Fibroblast of skin of left quadriceps (primary cell): Measurements from ENCODE around the gene ERN2.
A peak's percentile ranks its signal among the peaks of the same experiment; 100 is the strongest.

Experiments
- DNase-seq, 2 experiments: peaks; one replicate each; pipeline ENCODE4 v3.0.0-alpha.2; 2013; ENCODE audit warnings: low read depth in 2 of 2

ERN2 gene

GRCh38 chr16:23640931-23641765 is 71.9 kb downstream of the ERN2 start, which contains the start of the genes DCTN5 and PALB2:
TSS of gene DCTN5 (plus strand) at chr16:23641466. CDS start at chr16:23641543, 77 bp downstream.
TSS of gene PALB2 (minus strand) at chr16:23641310. CDS start at chr16:23641157, 153 bp downstream.
- DNase-seq = peak; percentile 80 to 82

GRCh38 chr16:23640615-23640930 is 72.4 kb downstream of the ERN2 start:
- DNase-seq = no peak
